Activated CD4-positive, alpha-beta T cell treated with anti-CD3 and anti-CD28 coated beads, Interleukin-2, amount 50 U/mL, for 1 hour (primary cell): ENCODE results near the gene SPPL2C.

Source experiments
- DNase-seq: peaks from one replicate; pipeline ENCODE4 v3.0.0-alpha.2; 2020

Gene SPPL2C

GRCh38 chr17:45828582-45829133, 16.0 kb upstream of the SPPL2C start:
- DNase-seq, result no peak

GRCh38 chr17:45833920-45834319, 10.8 kb upstream of the SPPL2C start:
- DNase-seq, result no peak

GRCh38 chr17:45834471-45835396, 9.9 kb upstream of the SPPL2C start:
- no peak for DNase-seq

GRCh38 chr17:45835481-45835880, 9.2 kb upstream of the SPPL2C start:
- DNase-seq, result no peak

GRCh38 chr17:45836047-45837044, 8.3 kb upstream of the SPPL2C start:
- no peak for DNase-seq

GRCh38 chr17:45837187-45837586, 7.5 kb upstream of the SPPL2C start:
- DNase-seq, result no peak

GRCh38 chr17:45837603-45838002, 7.1 kb upstream of the SPPL2C start:
- no peak for DNase-seq

- no peak for DNase-seq
These were observed 5.9 kb upstream of the SPPL2C start for GRCh38 chr17:45838751-45839295.

- no peak for DNase-seq
These were observed 5.2 kb upstream of the SPPL2C start for GRCh38 chr17:45839442-45839841.

GRCh38 chr17:45841186-45841585, 3.5 kb upstream of the SPPL2C start:
- no peak for DNase-seq

- no peak for DNase-seq
These were observed 2.7 kb upstream of the SPPL2C start for GRCh38 chr17:45841883-45842525.

- DNase-seq, result no peak
These were observed 959 bp upstream of the SPPL2C start for GRCh38 chr17:45843722-45844121.

GRCh38 chr17:45845376-45846185, 900 bp downstream of the SPPL2C start:
- no peak for DNase-seq

GRCh38 chr17:45846223-45846622, 1.5 kb downstream of the SPPL2C start:
- no peak for DNase-seq

- DNase-seq, result no peak
These were observed 2.0 kb downstream of the SPPL2C start for GRCh38 chr17:45846646-45847045.

GRCh38 chr17:45847101-45847500, 2.4 kb downstream of the SPPL2C start:
- no peak for DNase-seq

- no peak for DNase-seq
These were observed 3.1 kb downstream of the SPPL2C start for GRCh38 chr17:45847747-45848146.

- no peak for DNase-seq
These were observed 3.7 kb downstream of the SPPL2C start for GRCh38 chr17:45848405-45848804.

- no peak for DNase-seq
These were observed 4.3 kb downstream of the SPPL2C start for GRCh38 chr17:45848868-45849535.

- no peak for DNase-seq
These were observed 4.9 kb downstream of the SPPL2C start for GRCh38 chr17:45849536-45849990.

- DNase-seq, result no peak
These were observed 5.3 kb downstream of the SPPL2C start for GRCh38 chr17:45850011-45850410.
